H9 (cell line): ENCODE data around the gene MYL3. TPM values are rescaled to one million over a fixed set of nuclear protein-coding genes. Genes with fewer than 3 reads are reported as not detected.

Experiments
- DNase-seq: peaks from one replicate; pipeline ENCODE4 v3.0.0-alpha.2; 2017
- H2AFZ ChIP-seq: one replicate; pipeline ENCODE4 v1.6.1; 2013; ENCODE audit warnings: mild to moderate bottlenecking, low read length, control low read depth, moderate library complexity
- H2AK5ac ChIP-seq: 2 replicates; pipeline ENCODE4 v1.6.1; 2013; ENCODE audit warnings: low read length, control low read depth, mixed read lengths; ENCODE audit not compliant: insufficient read length
- H2BK120ac ChIP-seq: one replicate; pipeline ENCODE4 v1.6.1; 2013; ENCODE audit warnings: low read depth, mild to moderate bottlenecking, low read length, control low read depth, inconsistent platforms; ENCODE audit not compliant: poor library complexity, severe bottlenecking
- H2BK12ac ChIP-seq: 2 replicates; pipeline ENCODE4 v1.6.1; 2013; ENCODE audit warnings: low read length, control low read depth, mixed read lengths, low read depth; ENCODE audit not compliant: insufficient read length
- H2BK15ac ChIP-seq: 2 replicates; pipeline ENCODE4 v1.6.1; 2013; ENCODE audit warnings: low read depth, low read length, control low read depth
- H2BK20ac ChIP-seq: one replicate; pipeline ENCODE4 v1.6.1; 2013; ENCODE audit warnings: low read depth, mild to moderate bottlenecking, low read length, control low read depth, inconsistent platforms; ENCODE audit not compliant: poor library complexity, severe bottlenecking
- H2BK5ac ChIP-seq: 2 replicates; pipeline ENCODE4 v1.6.1; 2013; ENCODE audit warnings: low read length, control low read depth, mixed read lengths; ENCODE audit not compliant: insufficient read length
- H3K14ac ChIP-seq: 2 replicates; pipeline ENCODE4 v1.6.1; 2013; ENCODE audit warnings: low read length, control low read depth; ENCODE audit not compliant: insufficient read depth
- H3K18ac ChIP-seq: 2 replicates; pipeline ENCODE4 v1.6.1; 2013; ENCODE audit warnings: low read depth, mild to moderate bottlenecking, mixed read lengths, low read length, control low read depth; ENCODE audit not compliant: insufficient read length
- H3K23ac ChIP-seq: 2 replicates; pipeline ENCODE4 v1.6.1; 2013; ENCODE audit warnings: low read length, control low read depth, mixed read lengths, low read depth; ENCODE audit not compliant: insufficient read length
- H3K23me2 ChIP-seq: 2 replicates; pipeline ENCODE4 v1.6.1; 2013; ENCODE audit warnings: low read depth, mild to moderate bottlenecking, mixed read lengths, low read length, control low read depth; ENCODE audit not compliant: insufficient read length, poor library complexity, severe bottlenecking
- H3K27ac ChIP-seq: 2 replicates; pipeline ENCODE4 v1.5.1; 2013; ENCODE audit warnings: low read length, control low read depth, mixed read lengths, low read depth; ENCODE audit not compliant: insufficient read length
- H3K27me3 ChIP-seq: 2 replicates; pipeline ENCODE4 v1.6.1; 2013; ENCODE audit warnings: low read length, control low read depth, inconsistent platforms; ENCODE audit not compliant: insufficient read depth
- H3K4ac ChIP-seq: 2 replicates; pipeline ENCODE4 v1.6.1; 2013; ENCODE audit warnings: low read depth, mild to moderate bottlenecking, control low read depth, inconsistent platforms, low read length, moderate library complexity
- H3K4me1 ChIP-seq: 2 replicates; pipeline ENCODE4 v1.6.1; 2013; ENCODE audit warnings: low read length, control low read depth, inconsistent platforms; ENCODE audit not compliant: insufficient read depth
- H3K4me2 ChIP-seq: 2 replicates; pipeline ENCODE4 v1.6.1; 2013; ENCODE audit warnings: low read length, control low read depth, mixed read lengths; ENCODE audit not compliant: insufficient read length, insufficient read depth
- H3K56ac ChIP-seq: 2 replicates; pipeline ENCODE4 v1.6.1; 2013; ENCODE audit warnings: low read depth, mild to moderate bottlenecking, mixed read lengths, low read length, control low read depth; ENCODE audit not compliant: insufficient read length
- H3K79me1 ChIP-seq: 2 replicates; pipeline ENCODE4 v1.6.1; 2013; ENCODE audit warnings: low read depth, mild to moderate bottlenecking, moderate library complexity, low read length, control low read depth, inconsistent platforms; ENCODE audit not compliant: insufficient read depth, poor library complexity, severe bottlenecking
- H3K79me2 ChIP-seq: 2 replicates; pipeline ENCODE4 v1.6.1; 2013; ENCODE audit warnings: low read length, control low read depth, inconsistent platforms; ENCODE audit not compliant: insufficient read depth
- H3K9ac ChIP-seq: 2 replicates; pipeline ENCODE4 v1.6.1; 2013; ENCODE audit warnings: low read length, control low read depth, mixed read lengths; ENCODE audit not compliant: insufficient read length; ENCODE audit errors: extremely low read depth
- H3K9me3 ChIP-seq: one replicate; pipeline ENCODE4 v1.6.1; 2013; ENCODE audit warnings: low read depth, low read length, inconsistent platforms; ENCODE audit not compliant: control insufficient read depth
- H3T11ph ChIP-seq: one replicate; pipeline ENCODE4 v1.6.1; 2013; ENCODE audit warnings: mild to moderate bottlenecking, low read length, control low read depth, inconsistent platforms
- H4K20me1 ChIP-seq: one replicate; pipeline ENCODE4 v1.6.1; 2013; ENCODE audit not compliant: control insufficient read depth, insufficient read length, insufficient read depth
- H4K5ac ChIP-seq: 2 replicates; pipeline ENCODE4 v1.6.1; 2013; ENCODE audit warnings: low read depth, mild to moderate bottlenecking, mixed read lengths, low read length, control low read depth; ENCODE audit not compliant: insufficient read length
- H4K8ac ChIP-seq: replicated peaks from 2 replicates; pipeline ENCODE4 v1.6.1; 2013; ENCODE audit warnings: low read length, control low read depth, mixed read lengths, low read depth; ENCODE audit not compliant: insufficient read length
- H4K91ac ChIP-seq: 2 replicates; pipeline ENCODE4 v1.6.1; 2013; ENCODE audit warnings: low read depth, mild to moderate bottlenecking, moderate library complexity, mixed read lengths, low read length, control low read depth; ENCODE audit not compliant: insufficient read length
- H3K27ac Mint-ChIP-seq, 3 experiments: 2 replicates in 2 of 3; 3 replicates in 1 of 3; pipeline ENCODE4 v1.8.0; 2020 to 2021; ENCODE audit warnings: mixed read lengths in 3 of 3, mild to moderate bottlenecking in 1 of 3, moderate library complexity in 1 of 3
- H3K27me3 Mint-ChIP-seq: 2 replicates; pipeline ENCODE4 v1.8.0; 2021; ENCODE audit warnings: low read depth, mild to moderate bottlenecking, moderate library complexity, mixed read lengths
- H3K36me3 Mint-ChIP-seq, 3 experiments: 2 replicates in 2 of 3; 3 replicates in 1 of 3; pipeline ENCODE4 v1.8.0; 2020 to 2021; ENCODE audit warnings: low read depth in 3 of 3, mixed read lengths in 3 of 3; ENCODE audit not compliant: insufficient read depth in 1 of 3
- H3K4me1 Mint-ChIP-seq, 2 experiments: 2 replicates each; pipeline ENCODE4 v1.8.0; 2020; ENCODE audit warnings: mixed read lengths in 2 of 2
- H3K4me3 Mint-ChIP-seq, 2 experiments: 2 replicates in 1 of 2; 3 replicates in 1 of 2; pipeline ENCODE4 v1.8.0; 2020 to 2021; ENCODE audit warnings: mild to moderate bottlenecking in 2 of 2, mixed read lengths in 2 of 2, moderate library complexity in 1 of 2
- H3K9me3 Mint-ChIP-seq, 2 experiments: 2 replicates in 1 of 2; 3 replicates in 1 of 2; pipeline ENCODE4 v1.8.0; 2020; ENCODE audit warnings: mild to moderate bottlenecking in 2 of 2, mixed read lengths in 2 of 2, moderate library complexity in 1 of 2
- WGBS: extraction: QIAGEN DNeasy Blood & Tissue Kit; methylation state at CpG from one replicate; pipeline ENCODE4 v1.1.7; 2013; ENCODE audit warnings: missing lambda C conversion rate, low lambda C conversion rate, mixed read lengths; ENCODE audit not compliant: insufficient read length; ENCODE audit errors: extremely low coverage; 5-methylcytosine and 5-hydroxymethylcytosine counted together
- total RNA-seq: library from RNA; stranded (reverse); gene quantifications from 2 replicates; pipeline ENCODE4 v1.2.1, GENCODE V29; 2021
- TF ChIP-seq, protein P1 (sequence below): fragments of 200-600 bp; sonication (generic); conservative IDR thresholded peaks from 3 replicates; pipeline ENCODE4 v1.8.0; 2021; ENCODE audit warnings: antibody characterized with exemption, mild to moderate bottlenecking

MYL3 gene
- total RNA-seq, 1 experiment from 2014 or later: 0.24 TPM

DNA sequence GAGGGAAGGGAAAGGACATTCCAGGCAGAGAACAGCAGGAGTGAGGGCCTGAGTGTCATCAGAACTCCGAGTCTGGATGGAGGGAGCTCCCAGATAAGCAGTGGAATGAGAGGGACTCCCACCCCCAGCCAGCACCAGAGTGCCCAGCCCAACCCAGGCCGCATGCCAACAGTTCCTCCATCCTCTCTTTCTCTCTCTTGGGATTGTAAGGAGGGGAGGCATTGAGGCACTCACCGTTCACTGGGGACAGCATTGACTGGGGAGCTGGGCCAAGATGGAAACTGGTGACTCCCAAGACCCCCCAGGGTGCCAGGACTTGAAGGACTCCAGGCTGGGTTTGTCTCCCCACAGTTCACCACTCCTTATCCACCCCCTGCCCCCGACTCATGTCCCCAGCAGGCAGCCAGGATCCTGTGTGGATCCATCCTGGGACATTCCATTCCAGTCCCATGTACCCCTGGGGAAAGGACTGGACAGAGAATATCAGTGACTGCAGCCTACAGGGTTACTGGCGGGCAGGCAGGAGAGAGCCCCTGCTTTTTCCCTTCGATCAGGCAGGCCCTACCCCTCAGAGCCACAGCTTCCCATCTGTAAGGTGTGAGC lies 30.0 kb upstream of the MYL3 start:
- Histone ChIP-seq H4K8ac (no peak overlapping the region), H3K23me2 (peaks cover 8% of the 10 kb centered on the region), H3K79me2 (no peaks in the 10 kb centered on the region), H3K23ac (no peak overlapping the region), H2BK120ac (no peak overlapping the region), H2AFZ (no peak overlapping the region), H4K91ac (no peak overlapping the region), H2BK12ac (no peak overlapping the region), H3K27me3 (peaks cover 24% of the 10 kb centered on the region; the same call in 1 of the 2 replicates), H2BK15ac (no peak overlapping the region), H3K27ac (no peak overlapping the region), H3T11ph (no peak overlapping the region), H3K4me1 (no peaks in the 10 kb centered on the region; the same call in 1 of the 2 replicates), H3K9ac (no peak overlapping the region), H4K5ac (no peak overlapping the region), H4K20me1 (no peaks in the 10 kb centered on the region), H3K79me1 (no peaks in the 10 kb centered on the region), H3K9me3 (no peaks in the 10 kb centered on the region), H2BK5ac (no peak overlapping the region), H3K14ac (no peak overlapping the region), H3K4me2 (peak overlapping the region; percentile 51), H2AK5ac (no peak overlapping the region), H3K4ac (no peak overlapping the region), H2BK20ac (no peak overlapping the region), H3K18ac (no peak overlapping the region), H3K56ac (no peak overlapping the region)
- H3K9me3 Mint-ChIP-seq: no peaks in the 10 kb centered on the region; a peak in 1 of 5 replicates
- H3K27ac Mint-ChIP-seq: no peak overlapping the region
- H3K36me3 Mint-ChIP-seq: no peaks in the 10 kb centered on the region
- peaks cover 13 to 17% of the 10 kb centered on the region in 2 experiments for H3K4me1 Mint-ChIP-seq
- peak overlapping the region; percentile 60 to 76; a peak in 4 of 5 replicates for H3K4me3 Mint-ChIP-seq
- no peak for DNase-seq
- WGBS: no CpG with 5 or more reads among the region's 6 CpGs
- H3K27me3 Mint-ChIP-seq: peaks cover 82% of the 10 kb centered on the region
- TF ChIP-seq, protein P1, sequence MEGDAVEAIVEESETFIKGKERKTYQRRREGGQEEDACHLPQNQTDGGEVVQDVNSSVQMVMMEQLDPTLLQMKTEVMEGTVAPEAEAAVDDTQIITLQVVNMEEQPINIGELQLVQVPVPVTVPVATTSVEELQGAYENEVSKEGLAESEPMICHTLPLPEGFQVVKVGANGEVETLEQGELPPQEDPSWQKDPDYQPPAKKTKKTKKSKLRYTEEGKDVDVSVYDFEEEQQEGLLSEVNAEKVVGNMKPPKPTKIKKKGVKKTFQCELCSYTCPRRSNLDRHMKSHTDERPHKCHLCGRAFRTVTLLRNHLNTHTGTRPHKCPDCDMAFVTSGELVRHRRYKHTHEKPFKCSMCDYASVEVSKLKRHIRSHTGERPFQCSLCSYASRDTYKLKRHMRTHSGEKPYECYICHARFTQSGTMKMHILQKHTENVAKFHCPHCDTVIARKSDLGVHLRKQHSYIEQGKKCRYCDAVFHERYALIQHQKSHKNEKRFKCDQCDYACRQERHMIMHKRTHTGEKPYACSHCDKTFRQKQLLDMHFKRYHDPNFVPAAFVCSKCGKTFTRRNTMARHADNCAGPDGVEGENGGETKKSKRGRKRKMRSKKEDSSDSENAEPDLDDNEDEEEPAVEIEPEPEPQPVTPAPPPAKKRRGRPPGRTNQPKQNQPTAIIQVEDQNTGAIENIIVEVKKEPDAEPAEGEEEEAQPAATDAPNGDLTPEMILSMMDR: no peak
